ENCODE results near the gene HAUS1. TPM values are rescaled to one million over a fixed set of nuclear protein-coding genes. Genes with fewer than 3 reads are reported as not detected.
"Not testable (repeated sequence)": the region's sequence is repeated elsewhere in the genome, so short reads cannot be mapped to it uniquely, and the experiment has no call there.

The HAUS1 gene
- total RNA-seq, 1 donor from 2014 or later = 7.0 TPM

DNA sequence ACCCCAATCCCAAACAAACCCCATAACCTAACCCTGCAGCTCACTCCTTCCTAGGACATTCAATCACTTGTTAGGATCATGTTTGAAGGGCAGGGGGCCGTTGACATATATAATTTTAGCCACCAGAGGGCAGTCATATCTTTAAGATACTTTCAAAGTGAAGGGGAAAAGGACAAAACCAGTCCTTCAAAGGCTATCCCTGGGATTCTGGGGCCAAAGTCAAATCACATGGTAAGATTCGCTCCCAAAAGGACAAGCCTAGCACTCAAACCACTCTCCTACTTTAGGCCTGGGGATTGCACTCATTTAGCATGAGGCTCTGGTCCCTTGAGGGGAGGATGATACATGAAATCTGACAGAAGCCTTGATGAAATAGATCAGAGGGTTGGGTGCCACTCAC lies 44.6 kb downstream of the HAUS1 start:
- peak; percentile 57 for ATAC-seq
- DNase-seq = no peak
- intact Hi-C loops (cut with micrococcal nuclease) = loop anchor here (5.0 kb wide), 1 partner anchor 508 kb away; the partner anchor contains the start of gene LOXHD1

DNA sequence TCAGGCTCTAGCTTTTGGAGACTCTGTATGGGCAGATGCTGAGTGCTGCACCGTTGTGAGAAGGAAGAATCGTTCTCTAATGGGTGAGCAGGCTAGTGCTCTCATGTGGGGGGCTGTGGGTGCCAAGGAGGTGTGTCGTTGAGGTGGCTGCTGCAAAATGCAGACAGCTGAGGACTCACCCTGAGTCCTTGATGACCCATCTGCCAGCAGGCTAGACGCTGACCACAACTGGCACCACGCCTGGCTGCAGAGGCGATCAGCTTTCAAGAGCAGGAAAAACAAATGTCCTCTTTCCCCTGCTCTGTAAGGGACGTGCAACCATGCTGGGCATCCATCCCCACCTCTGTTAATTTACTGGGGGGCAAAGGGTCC lies 48.2 kb downstream of the HAUS1 start:
- ATAC-seq (peak; percentile 72), DNase-seq (peak; percentile 70)
- intact Hi-C loops (cut with micrococcal nuclease) = no loop called here

DNA sequence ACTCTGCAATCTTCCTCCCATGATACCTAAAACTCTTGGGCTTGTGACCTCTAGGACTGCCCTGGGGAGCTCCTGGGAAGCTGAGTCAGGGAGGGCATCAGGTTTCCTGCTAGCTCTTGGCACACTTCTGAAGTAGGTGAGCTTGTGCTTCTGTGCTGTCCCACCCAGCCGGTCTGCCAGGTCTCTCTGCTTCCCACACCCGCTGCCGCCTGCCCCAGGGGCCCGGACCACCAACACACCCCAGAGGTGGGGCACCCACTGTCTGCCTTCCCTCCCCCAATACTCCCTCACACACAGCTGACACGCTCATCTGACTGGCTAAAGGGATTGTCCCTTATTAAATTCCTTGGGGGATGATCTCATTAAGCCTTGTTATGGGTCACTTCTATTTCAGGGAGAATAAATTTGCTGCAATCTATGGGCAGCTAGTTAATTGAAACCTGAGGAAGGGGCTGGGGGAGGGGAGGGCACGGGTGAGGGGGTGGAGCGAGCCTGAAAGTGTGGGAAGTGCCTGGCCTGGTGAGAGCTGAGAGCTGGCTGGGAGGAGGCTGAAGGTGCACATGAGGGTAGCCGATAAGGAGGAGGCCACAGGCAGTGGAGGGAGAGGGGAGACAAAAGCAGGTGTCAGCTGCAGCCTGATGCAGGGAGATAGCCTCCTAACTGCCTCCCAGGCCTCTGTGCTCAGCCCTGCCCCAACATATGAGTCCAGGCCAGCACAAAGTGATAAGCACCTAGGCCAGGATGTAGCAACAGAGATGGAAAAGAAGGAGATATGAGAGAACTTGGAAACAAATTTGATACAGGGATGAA lies 48.8 kb downstream of the HAUS1 start:
- DNase-seq (no peak), ATAC-seq (peak; percentile 29)
- intact Hi-C loops (cut with micrococcal nuclease) = no loop called here

DNA sequence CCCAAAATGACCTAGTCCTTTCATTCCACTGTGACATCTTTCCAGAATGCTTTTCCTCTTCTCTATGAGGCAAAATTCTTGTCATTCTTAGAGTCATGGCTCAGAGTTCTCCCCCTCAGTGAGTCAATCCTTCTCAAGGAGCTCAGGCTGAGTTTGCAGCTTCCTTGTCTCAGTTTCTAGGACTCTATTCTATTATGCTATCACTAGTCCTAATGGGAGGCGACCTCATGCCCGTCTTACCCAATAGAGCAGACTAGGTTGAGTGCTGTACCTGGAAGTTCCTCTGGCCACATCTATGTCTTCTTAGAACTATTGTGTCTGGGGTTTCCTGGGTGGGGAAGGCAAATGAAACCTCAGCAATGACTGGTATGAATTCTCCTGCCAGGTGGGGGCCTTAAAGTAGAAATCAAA lies 51.5 kb downstream of the HAUS1 start:
- intact Hi-C loops (cut with micrococcal nuclease) = no loop called here
- no peak for DNase-seq
- ATAC-seq = no peak

DNA sequence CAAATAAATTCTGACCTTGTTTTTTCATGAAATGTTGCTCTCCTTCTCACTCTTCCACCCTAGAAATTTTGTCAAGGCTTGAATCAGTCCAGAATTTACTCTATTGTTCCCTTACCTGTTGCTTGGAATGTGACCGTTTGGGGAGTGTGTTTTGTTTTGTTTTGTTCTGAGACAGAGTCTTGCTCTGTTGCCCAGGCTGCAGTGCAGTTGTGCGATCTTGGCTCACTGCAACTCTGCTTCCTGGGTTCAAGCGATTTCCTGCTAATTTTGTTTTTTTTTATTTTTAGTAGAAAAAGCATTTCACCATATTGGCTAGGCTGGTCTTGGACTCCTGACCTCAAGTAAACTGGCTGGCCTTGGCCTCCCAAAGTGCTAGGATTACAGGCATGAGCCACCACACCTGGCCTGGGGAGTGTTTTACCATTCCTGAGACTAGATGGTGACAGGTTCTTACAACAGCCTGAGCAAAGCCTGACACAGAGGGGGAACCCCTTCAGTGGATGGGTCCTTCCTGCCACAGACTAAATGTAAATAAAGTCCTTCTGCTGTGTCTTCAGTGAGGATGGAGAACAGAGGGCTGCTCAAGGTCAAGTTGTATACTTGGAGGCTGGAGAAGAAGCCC lies 52.0 kb downstream of the HAUS1 start:
- intact Hi-C loops (cut with micrococcal nuclease) = no loop called here
- DNase-seq (no peak), ATAC-seq (no peak)

DNA sequence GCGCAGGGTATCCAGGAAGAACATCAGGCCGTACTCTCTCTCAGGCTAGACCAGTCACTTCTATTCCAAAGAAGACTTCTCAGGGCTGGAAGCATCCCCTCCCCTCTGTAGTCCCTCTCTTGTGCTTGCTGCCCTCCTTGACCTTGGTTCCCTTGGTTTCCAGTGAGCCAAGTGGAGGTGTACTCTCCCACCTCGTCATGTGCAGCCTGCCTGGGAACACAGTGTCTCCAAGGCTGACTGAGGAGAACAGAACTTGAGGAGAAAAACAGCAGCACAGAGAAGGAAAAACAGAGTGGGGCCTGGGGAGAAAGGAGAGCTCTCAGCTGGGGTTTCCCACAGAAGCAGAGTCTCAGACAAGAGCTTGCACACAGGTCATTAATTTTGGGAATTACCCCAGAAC lies 52.7 kb downstream of the HAUS1 start:
- no peak for ATAC-seq
- intact Hi-C loops (cut with micrococcal nuclease) = no loop called here
- no peak for DNase-seq

DNA sequence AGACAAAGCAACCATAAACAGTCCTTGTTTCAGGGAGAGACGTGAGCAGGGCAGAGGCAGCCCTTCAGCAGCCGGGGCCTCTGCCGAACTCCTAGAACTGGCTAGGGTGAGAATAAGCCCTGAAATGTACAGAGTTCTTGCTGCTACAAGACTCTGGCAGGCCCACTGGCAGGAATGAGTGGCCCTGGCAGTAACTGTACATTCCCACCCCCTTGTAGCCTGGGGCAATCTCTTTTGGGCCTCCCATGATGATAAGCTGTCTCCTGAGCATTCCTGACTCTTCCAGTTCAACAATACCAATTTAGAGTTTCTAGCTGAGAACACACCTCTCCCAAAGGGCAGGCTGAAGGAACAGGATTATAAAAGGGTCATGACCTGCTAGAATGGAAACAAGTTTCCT lies 54.3 kb downstream of the HAUS1 start:
- DNase-seq (no peak), ATAC-seq (peak; percentile 69)
- intact Hi-C loops (cut with micrococcal nuclease) = no loop called here

DNA sequence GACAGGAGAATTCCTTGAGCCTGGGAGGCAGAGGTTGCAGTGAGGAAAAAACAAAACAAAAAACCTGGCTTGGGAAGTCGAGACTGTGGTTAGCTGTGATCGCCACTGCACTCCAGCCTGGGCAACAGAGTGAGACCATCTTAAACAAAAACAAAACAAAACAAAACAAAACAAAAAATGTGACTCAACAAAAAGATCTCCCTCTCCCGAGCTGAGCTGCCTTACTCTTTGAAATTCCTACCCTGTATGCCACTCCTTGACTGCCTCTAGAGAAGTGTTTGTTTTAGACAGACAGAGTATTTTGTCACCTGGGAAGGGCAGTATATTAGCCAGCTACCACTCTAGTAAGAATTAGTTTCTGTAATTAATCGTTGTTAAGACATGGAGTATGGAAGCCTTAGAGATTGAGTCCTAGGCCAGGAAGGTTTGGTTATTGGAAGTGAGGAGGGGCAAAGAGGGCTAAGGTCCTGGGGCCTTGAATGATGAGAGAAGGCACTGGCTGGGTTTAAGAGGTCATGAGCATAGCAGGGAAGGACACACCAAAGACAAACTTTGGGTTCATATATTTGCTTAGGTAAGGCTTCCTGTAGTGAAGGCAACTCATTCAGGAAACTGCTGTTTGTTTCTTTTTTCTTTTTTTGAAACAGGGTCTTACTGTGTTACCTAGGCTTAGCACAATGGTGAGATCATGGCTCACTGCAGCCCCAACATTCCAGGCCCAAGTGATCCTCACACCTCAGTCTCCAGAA lies 56.0 kb downstream of the HAUS1 start:
- DNase-seq = no peak
- no peak for ATAC-seq
- intact Hi-C loops (cut with micrococcal nuclease) = no loop called here

DNA sequence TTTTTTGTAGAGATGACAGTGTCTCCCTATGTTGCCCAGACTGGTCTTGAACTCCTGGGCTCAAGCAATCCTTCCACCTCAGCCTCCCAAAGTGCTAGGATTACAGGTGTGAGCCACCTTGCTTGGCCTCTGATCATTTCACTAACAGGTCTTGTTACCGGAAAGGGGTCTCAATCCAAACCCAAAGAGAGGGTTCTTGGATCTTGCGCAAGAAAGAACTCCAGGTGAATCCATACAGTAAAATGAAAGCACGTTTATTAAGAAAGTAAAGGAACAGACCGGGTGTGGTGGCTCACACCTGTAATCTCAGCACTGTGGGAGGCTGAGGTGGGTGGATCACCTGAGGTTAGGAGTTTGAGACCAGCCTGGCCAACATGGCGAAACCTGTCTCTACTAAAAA lies 56.7 kb downstream of the HAUS1 start:
- intact Hi-C loops (cut with micrococcal nuclease); DNase-seq; ATAC-seq: not testable (repeated sequence)

DNA sequence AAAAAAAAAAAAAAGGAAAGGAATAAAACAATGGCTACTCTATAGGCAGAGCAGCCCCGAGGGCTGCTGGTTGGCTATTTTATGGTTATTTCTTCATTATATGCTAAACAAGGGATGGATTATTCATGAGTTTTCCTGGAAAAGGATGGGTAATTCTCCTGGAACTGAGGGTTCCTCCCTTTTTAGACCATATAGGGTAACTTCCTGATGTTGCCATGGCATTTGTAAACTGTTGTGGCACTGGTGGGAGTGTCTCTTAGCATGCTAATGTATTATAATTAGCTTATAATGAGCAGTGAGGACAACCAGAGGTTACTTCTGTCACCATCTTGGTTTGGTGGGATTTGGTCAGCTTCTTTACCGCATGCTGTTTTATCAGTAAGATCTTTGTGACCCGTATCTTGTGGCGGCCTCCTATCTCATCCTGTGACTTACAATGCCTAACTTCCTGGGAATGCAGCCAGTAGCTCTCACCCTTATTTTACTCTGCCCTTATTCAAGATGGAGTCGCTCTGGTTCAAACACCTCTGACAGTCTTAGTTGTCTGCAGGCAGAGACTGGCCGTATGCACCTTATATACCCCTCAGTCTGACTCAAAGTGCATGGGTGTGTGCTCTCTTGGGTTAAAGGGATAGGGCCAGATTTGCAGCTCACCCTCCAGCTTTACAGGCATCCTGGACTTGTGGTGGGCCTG lies 57.7 kb downstream of the HAUS1 start:
- intact Hi-C loops (cut with micrococcal nuclease) = no loop called here
- DNase-seq = no peak
- ATAC-seq = no peak

DNA sequence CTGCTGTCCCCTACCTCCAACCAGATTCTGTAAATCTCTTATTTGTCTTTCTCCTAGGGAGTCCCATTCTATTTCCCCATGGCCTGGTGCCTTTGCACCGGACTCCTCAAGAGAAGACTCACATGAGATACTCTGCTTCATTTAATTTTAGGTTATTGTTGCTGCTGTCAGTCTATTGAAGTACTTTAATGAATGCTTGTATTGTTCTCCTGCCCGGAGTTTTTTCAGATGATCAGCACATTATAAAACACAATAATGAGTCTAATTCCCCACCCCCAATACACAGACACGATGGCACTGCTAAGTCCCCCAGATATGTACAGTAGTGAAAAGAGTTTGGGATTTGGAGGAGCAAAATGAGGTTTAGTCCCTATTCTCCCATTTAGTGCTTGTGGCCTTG lies 58.9 kb downstream of the HAUS1 start:
- DNase-seq (no peak), ATAC-seq (no peak)
- intact Hi-C loops (cut with micrococcal nuclease) = no loop called here

DNA sequence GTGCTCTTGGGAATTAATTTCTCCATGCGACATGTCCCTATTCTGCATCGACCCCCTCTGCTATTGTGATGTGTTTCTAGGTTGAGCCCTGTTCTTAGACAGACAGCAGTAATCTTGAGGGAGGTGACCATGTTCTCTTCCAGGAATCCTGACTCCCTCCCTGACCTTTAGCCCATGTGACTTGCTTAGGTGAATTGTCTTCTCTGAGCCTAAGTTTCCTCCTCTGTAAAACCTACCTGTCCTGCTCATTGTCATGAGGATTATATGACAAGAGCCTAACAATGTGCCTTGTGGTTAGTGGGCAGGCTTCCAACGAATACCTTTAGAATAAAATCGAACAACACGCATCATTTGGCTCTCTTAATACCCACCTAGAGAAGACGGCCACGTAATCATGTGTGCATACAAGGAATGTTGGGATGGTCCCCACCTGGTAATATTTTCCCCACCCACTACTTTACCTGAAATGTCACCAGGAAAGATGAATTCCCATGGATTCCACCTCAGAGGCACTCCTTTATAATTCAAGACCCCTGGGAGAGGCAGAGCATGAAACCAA lies 59.8 kb downstream of the HAUS1 start:
- no peak for ATAC-seq
- DNase-seq = no peak
- intact Hi-C loops (cut with micrococcal nuclease) = no loop called here

DNA sequence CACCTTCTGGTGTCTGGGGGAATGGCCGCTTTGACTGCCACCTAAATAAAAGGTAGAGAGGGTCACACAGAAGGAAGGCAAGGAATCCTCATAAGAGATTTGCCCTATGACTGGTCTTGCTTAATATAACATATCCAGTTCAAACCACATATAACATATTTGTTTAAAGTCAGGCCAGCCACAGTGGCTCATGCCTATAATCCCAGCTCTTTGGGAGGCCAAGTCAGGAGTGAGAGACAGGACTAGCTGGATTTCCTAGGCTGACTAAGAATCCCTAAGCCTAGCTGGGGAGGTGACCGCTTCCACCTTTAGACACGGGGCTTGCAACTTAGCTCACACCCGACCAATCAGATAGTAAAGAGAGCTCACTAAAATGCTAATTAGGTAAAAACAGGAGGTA lies 60.3 kb downstream of the HAUS1 start:
- intact Hi-C loops (cut with micrococcal nuclease); ATAC-seq; DNase-seq: not testable (repeated sequence)

DNA sequence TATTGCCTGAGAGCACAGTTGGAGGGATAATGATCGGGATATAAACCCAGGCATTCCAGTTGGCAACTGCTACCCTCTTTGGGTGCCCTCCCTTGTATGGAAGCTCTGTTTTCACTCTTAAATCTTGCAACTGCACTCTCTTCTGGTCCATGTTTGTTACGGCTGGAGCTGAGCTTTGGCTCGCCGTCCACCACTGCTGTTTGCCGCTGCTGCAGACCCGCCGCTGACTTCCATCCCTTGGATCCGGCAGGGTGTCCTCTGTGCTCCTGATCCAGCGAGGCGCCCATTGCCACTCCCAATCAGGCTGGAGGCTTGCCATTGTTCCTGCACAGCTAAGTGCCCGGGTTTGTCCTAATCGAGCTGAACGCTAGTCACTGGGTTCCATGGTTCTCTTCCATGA lies 60.7 kb downstream of the HAUS1 start:
- DNase-seq (no peak), ATAC-seq (no peak)
- intact Hi-C loops (cut with micrococcal nuclease) = no loop called here

DNA sequence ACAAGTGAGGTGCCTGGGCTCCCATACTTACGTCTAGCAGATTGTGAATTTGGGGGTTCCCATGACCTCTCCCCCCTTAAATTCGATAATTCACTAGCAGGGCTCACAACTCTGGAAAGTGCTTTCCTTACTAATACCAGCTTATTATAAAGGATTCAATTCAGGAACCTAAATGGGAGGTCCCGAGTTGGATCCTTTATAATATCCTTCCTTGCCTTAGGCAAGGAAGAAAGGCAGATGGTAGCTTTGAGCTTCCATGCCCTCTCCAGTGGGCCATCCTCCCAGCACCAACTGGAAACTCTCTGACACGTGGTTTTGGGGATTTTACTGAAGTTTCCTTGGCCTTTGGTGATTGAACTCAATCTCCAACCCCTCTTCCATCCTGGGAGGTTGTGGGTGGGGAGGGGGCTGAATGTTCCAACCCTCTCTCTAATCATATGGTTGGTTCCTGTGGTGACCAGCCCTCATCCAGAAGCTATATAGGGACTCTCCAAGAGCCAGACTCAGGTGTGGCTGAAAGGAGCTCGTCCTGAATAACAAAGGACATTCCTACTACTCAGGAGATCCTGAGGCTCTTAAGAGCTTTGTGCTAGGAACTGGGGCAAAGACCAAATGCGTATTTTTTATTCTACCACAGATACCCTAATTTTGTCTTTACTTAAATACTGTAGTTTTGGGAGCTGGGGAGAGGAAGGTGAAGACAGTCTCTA lies 62.2 kb downstream of the HAUS1 start:
- intact Hi-C loops (cut with micrococcal nuclease) = no loop called here
- DNase-seq = no peak
- no peak for ATAC-seq

DNA sequence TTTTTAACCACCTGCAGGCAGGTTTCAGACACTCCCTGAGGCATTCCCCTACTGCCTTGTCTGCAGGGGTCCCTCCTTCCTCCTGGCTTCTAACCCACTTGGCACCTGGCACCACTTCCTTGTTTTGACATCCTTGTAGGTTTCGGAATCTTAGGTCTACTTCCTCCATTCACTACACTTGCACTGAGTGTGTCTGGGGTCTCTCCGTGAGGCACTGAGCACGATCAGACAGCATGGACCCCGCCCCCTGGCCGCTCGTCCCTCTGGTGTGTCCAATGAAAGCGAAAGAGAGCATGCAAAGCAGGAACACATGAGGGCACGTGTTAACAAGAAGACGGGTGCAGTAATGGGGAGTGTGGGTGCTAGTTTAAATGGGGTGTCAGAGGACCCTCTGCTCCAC lies 63.8 kb downstream of the HAUS1 start:
- no peak for ATAC-seq
- no peak for DNase-seq
- intact Hi-C loops (cut with micrococcal nuclease) = no loop called here

DNA sequence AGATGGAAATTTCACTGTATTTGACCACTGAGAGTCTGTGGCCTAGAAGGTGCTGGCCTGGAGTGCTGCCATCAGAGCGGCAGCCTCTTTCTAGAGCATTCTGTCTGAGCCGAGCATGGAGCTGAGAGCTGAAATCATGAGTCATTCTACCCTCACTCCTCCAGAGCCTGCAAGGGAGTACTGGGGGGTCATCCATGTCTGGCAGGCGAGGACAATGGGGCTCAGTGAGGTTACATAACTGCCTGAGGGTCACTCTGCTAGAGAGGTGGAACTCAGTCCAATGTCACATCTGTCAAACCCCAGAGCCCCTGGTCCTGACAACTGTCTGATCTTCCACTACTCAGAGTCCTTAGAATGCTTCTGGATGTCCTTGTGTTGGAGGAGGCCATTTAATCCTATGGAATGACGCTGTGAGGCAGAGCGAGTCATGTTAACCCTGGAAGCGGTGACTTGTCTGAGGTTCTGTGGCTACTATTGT lies 65.3 kb downstream of the HAUS1 start:
- intact Hi-C loops (cut with micrococcal nuclease) = no loop called here
- no peak for DNase-seq
- no peak for ATAC-seq

DNA sequence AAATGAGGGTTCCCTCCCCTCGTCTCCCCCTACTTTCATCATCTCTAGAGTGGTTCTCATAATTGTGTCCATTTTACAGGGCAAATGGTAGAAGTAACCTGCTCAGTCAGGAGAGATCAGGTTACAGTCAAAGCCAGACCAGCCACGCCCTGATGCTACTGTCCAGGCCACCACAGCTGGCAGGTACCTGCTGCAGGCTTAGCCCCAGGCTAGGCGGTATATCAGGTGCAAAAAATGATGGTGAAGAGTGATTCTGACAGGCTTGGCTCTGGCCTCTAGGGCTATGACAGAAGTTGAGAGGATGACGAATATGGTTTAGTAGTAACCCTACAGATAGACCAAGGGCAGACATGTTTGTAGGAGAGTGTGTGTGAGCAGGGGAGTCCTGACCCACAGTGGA lies 67.1 kb downstream of the HAUS1 start:
- no peak for ATAC-seq
- no peak for DNase-seq
- intact Hi-C loops (cut with micrococcal nuclease) = no loop called here
